Limb (tissue), 2 donors: ENCODE data around the gene MRPS12.
"Not testable (repeated sequence)": the region's sequence is repeated elsewhere in the genome, so short reads cannot be mapped to it uniquely, and the experiment has no call there.

ENCODE experiments used
- DNase-seq, 2 donors: peaks; one replicate each; pipeline ENCODE4 v3.0.0-alpha.2; 2016; ENCODE audit errors: extremely low spot score in 2 of 2

The MRPS12 gene

GRCh38 chr19:38939957-38940356, 9.2 kb downstream of the MRPS12 start:
- DNase-seq = no peak

GRCh38 chr19:38941466-38941865, 10.7 kb downstream of the MRPS12 start:
- not testable (repeated sequence) for DNase-seq

GRCh38 chr19:38941979-38942378, 11.2 kb downstream of the MRPS12 start:
- no peak for DNase-seq

GRCh38 chr19:38942471-38943181, 11.9 kb downstream of the MRPS12 start:
- no peak for DNase-seq

GRCh38 chr19:38944981-38945506, 14.3 kb downstream of the MRPS12 start:
- peak in 1 of 2 donors; percentile 55 for DNase-seq

- DNase-seq = no peak
Observed at GRCh38 chr19:38945562-38946228, 15.0 kb downstream of the MRPS12 start.

GRCh38 chr19:38946229-38947010, 15.7 kb downstream of the MRPS12 start:
- no peak for DNase-seq

GRCh38 chr19:38949580-38950367, 19.0 kb downstream of the MRPS12 start:
- DNase-seq = peak; percentile 81 to 95

GRCh38 chr19:38951187-38951586, 20.4 kb downstream of the MRPS12 start:
- no peak for DNase-seq

GRCh38 chr19:38952395-38953165, 21.8 kb downstream of the MRPS12 start:
- DNase-seq = no peak

GRCh38 chr19:38953677-38954076, 22.9 kb downstream of the MRPS12 start:
- DNase-seq = no peak

- no peak for DNase-seq
Observed at GRCh38 chr19:38956264-38956663, 25.5 kb downstream of the MRPS12 start.

- DNase-seq = no peak
Observed at GRCh38 chr19:38958301-38958700, 27.6 kb downstream of the MRPS12 start.

- no peak for DNase-seq
Observed at GRCh38 chr19:38959618-38960017, 28.9 kb downstream of the MRPS12 start.

- no peak for DNase-seq
Observed at GRCh38 chr19:38964738-38965137, 34.0 kb downstream of the MRPS12 start.

GRCh38 chr19:38966149-38966548, 35.4 kb downstream of the MRPS12 start:
- not testable (repeated sequence) for DNase-seq

- DNase-seq = no peak
Observed at GRCh38 chr19:38970664-38971532, 40.2 kb downstream of the MRPS12 start.

GRCh38 chr19:38971672-38972071, 40.9 kb downstream of the MRPS12 start:
- no peak for DNase-seq

- peak in 1 of 2 donors; percentile 34 for DNase-seq
Observed at GRCh38 chr19:38974624-38975213, 44.0 kb downstream of the MRPS12 start.
